ENCODE results near the gene DYNLRB2.

GRCh38 chr16:80509872-80510271 is 30.9 kb upstream of the DYNLRB2 start:
- TF ChIP-seq, protein P1, sequence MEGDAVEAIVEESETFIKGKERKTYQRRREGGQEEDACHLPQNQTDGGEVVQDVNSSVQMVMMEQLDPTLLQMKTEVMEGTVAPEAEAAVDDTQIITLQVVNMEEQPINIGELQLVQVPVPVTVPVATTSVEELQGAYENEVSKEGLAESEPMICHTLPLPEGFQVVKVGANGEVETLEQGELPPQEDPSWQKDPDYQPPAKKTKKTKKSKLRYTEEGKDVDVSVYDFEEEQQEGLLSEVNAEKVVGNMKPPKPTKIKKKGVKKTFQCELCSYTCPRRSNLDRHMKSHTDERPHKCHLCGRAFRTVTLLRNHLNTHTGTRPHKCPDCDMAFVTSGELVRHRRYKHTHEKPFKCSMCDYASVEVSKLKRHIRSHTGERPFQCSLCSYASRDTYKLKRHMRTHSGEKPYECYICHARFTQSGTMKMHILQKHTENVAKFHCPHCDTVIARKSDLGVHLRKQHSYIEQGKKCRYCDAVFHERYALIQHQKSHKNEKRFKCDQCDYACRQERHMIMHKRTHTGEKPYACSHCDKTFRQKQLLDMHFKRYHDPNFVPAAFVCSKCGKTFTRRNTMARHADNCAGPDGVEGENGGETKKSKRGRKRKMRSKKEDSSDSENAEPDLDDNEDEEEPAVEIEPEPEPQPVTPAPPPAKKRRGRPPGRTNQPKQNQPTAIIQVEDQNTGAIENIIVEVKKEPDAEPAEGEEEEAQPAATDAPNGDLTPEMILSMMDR (IDR thresholded peaks at IDR 0.05; ENCODE audit: insufficient read depth, low read length), result no peak
- TF ChIP-seq REST (IDR thresholded peaks at IDR 0.05; ENCODE audit: insufficient replicate concordance, low read depth) (no peak), POLR2AphosphoS5 (IDR thresholded peaks at IDR 0.05; ENCODE audit: low read depth) (no peak)

All from HL-60 (cell line).